CD4-positive, alpha-beta T cell treated with Interleukin-6 for 4 hours (primary cell): ENCODE data around the gene SORCS2.

Experiments used
- DNase-seq: peaks from one replicate; pipeline ENCODE4 v3.0.0-alpha.2; 2020; ENCODE audit warnings: mixed read lengths

Gene SORCS2

GRCh38 chr4:7362862-7363430 lies 170.6 kb downstream of the SORCS2 start:
- DNase-seq: no peak

- DNase-seq: no peak
Measured at GRCh38 chr4:7364979-7365378, 172.6 kb downstream of the SORCS2 start.

- DNase-seq: no peak
Measured at GRCh38 chr4:7365462-7366179, 173.3 kb downstream of the SORCS2 start.

GRCh38 chr4:7366180-7366945 lies 174.0 kb downstream of the SORCS2 start:
- DNase-seq: no peak

- no peak for DNase-seq
Measured at GRCh38 chr4:7366954-7367353, 174.6 kb downstream of the SORCS2 start.

GRCh38 chr4:7367406-7367805 lies 175.1 kb downstream of the SORCS2 start:
- no peak for DNase-seq

GRCh38 chr4:7367864-7368277 lies 175.5 kb downstream of the SORCS2 start:
- no peak for DNase-seq

GRCh38 chr4:7368296-7368695 lies 176.0 kb downstream of the SORCS2 start:
- no peak for DNase-seq

- DNase-seq: no peak
Measured at GRCh38 chr4:7369511-7369910, 177.2 kb downstream of the SORCS2 start.

GRCh38 chr4:7370038-7370437 lies 177.7 kb downstream of the SORCS2 start:
- no peak for DNase-seq

- no peak for DNase-seq
Measured at GRCh38 chr4:7371210-7371941, 179.0 kb downstream of the SORCS2 start.

GRCh38 chr4:7372673-7373072 lies 180.3 kb downstream of the SORCS2 start:
- DNase-seq: no peak

- no peak for DNase-seq
Measured at GRCh38 chr4:7374571-7374970, 182.2 kb downstream of the SORCS2 start.

- no peak for DNase-seq
Measured at GRCh38 chr4:7375427-7375826, 183.1 kb downstream of the SORCS2 start.

- no peak for DNase-seq
Measured at GRCh38 chr4:7377223-7377865, 185.0 kb downstream of the SORCS2 start.

GRCh38 chr4:7379186-7379585 lies 186.8 kb downstream of the SORCS2 start:
- DNase-seq: no peak

- DNase-seq: no peak
Measured at GRCh38 chr4:7379719-7380118, 187.4 kb downstream of the SORCS2 start.

GRCh38 chr4:7381221-7381889 lies 189.0 kb downstream of the SORCS2 start:
- DNase-seq: no peak

GRCh38 chr4:7381890-7382633 lies 189.7 kb downstream of the SORCS2 start:
- DNase-seq: no peak

GRCh38 chr4:7382634-7383014 lies 190.3 kb downstream of the SORCS2 start:
- no peak for DNase-seq

GRCh38 chr4:7383266-7383665 lies 190.9 kb downstream of the SORCS2 start:
- DNase-seq: no peak
